GM23338 (cell line): Measurements from ENCODE around the gene AGAP3.

Experiments used
- CREB1 ChIP-seq: fragments of 250-450 bp; sonication (Bioruptor Pico); IDR thresholded peaks from 2 replicates; pipeline ENCODE4 v1.5.0; 2020; ENCODE audit warnings: low read depth, mild to moderate bottlenecking, moderate library complexity
- CTCF ChIP-seq, 2 experiments: fragments of 200-600 bp in 1 of 2; sonication (generic) in 1 of 2; conservative IDR thresholded peaks; 2 replicates each; pipeline versions ENCODE4 v1.5.1 to v1.6.1; 2016 to 2017; ENCODE audit warnings: antibody characterized with exemption in 2 of 2, low read depth in 2 of 2, mild to moderate bottlenecking in 2 of 2, moderate library complexity in 1 of 2
- EZH2 ChIP-seq: fragments of 200-600 bp; sonication (generic); IDR thresholded peaks from one replicate; pipeline ENCODE4 v1.8.0; 2017; ENCODE audit warnings: antibody characterized with exemption, mild to moderate bottlenecking, low read depth; ENCODE audit not compliant: unreplicated experiment
- EZH2phosphoT487 ChIP-seq: fragments of 200-600 bp; sonication (generic); IDR thresholded peaks from one replicate; pipeline ENCODE4 v1.8.1; 2018; ENCODE audit warnings: antibody characterized with exemption; ENCODE audit not compliant: unreplicated experiment
- JUNB ChIP-seq: IDR thresholded peaks from one replicate; pipeline ENCODE4 v1.6.1; 2016; ENCODE audit warnings: antibody characterized with exemption; ENCODE audit not compliant: unreplicated experiment
- POLR2AphosphoS5 ChIP-seq: IDR thresholded peaks from 2 replicates; pipeline ENCODE4 v1.6.1; 2016; ENCODE audit warnings: antibody characterized with exemption, low read depth
- REST ChIP-seq: IDR thresholded peaks from one replicate; pipeline ENCODE4 v1.6.1; 2018; ENCODE audit warnings: antibody characterized with exemption; ENCODE audit not compliant: unreplicated experiment
- STAT1 ChIP-seq: IDR thresholded peaks from one replicate; pipeline ENCODE4 v1.6.1; 2016; ENCODE audit warnings: antibody characterized with exemption; ENCODE audit not compliant: unreplicated experiment
- ZNF114 ChIP-seq: fragments of 250-450 bp; sonication (Bioruptor Pico); IDR thresholded peaks from 2 replicates; pipeline ENCODE4 v1.5.0; 2020; ENCODE audit warnings: mild to moderate bottlenecking, moderate library complexity
- ZNF331 ChIP-seq: fragments of 250-450 bp; sonication (Bioruptor Pico); IDR thresholded peaks from 2 replicates; pipeline ENCODE4 v1.5.0; 2020; ENCODE audit warnings: low read depth, mild to moderate bottlenecking, moderate library complexity
- ZNF462 ChIP-seq: fragments of 250-450 bp; sonication (Bioruptor Pico); IDR thresholded peaks from 2 replicates; pipeline ENCODE4 v1.5.0; 2020; ENCODE audit warnings: mild to moderate bottlenecking, moderate library complexity
- TF ChIP-seq, protein P1 (sequence below): IDR thresholded peaks from 2 replicates; pipeline ENCODE4 v1.6.1; 2016; ENCODE audit warnings: antibody characterized with exemption

DNA sequence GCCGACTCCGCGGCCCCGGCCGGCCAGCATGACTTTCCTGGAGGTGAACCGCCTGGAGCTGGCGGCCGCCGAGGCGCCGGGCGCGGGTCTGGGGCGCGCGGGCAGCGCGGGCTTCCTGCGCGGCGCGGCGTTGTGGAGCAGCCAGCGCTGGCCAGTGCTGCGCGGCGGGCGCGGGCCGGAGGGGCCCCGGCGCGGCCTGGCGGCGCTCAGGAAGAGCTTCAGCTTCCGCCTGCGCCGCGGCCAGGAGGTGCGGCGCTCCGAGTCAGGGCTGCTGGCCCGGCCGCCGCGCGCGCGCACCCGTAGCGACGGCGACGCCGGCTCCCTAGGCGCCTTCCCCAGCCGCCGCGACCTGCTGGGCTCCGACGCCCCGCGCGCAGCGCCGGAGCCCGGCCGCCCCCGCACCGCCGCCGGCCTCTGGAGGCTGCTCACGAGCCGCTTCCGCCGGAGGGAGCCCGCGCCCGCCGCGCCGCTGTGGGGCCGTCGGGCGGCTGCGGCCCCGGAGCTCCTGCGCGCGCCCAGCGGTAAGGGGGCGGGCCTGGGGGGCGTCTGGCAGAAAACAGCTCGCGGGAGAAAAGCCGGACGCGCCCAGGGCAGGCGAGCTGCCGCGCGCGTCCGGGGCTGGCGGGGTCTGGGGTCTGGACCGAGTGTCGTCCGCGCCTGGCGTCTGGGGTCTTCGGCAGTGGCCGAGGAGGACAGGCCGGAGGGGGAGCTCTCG, 29.0 kb downstream of the AGAP3 start:
- no peak; a peak in 1 of 4 replicates for TF ChIP-seq CTCF (conservative IDR thresholded peaks at IDR 0.05; ENCODE audit: low read depth in 2 of 2)
- no peak for TF ChIP-seq POLR2AphosphoS5
- TF ChIP-seq REST: no peak
- TF ChIP-seq EZH2: no peak
- TF ChIP-seq EZH2phosphoT487: no peak
- TF ChIP-seq CREB1 (CRISPR knock-in tag): no peak
- TF ChIP-seq ZNF331 (CRISPR knock-in tag): no peak
- no peak for TF ChIP-seq JUNB
- TF ChIP-seq, protein P1, sequence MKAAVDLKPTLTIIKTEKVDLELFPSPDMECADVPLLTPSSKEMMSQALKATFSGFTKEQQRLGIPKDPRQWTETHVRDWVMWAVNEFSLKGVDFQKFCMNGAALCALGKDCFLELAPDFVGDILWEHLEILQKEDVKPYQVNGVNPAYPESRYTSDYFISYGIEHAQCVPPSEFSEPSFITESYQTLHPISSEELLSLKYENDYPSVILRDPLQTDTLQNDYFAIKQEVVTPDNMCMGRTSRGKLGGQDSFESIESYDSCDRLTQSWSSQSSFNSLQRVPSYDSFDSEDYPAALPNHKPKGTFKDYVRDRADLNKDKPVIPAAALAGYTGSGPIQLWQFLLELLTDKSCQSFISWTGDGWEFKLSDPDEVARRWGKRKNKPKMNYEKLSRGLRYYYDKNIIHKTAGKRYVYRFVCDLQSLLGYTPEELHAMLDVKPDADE: no peak
- TF ChIP-seq ZNF114: no peak
- no peak for TF ChIP-seq STAT1
- TF ChIP-seq ZNF462 (CRISPR knock-in tag): no peak
